GM13976 (cell line): Measurements from ENCODE around the gene SGCA.

ENCODE experiments used
- DNase-seq: peaks from one replicate; pipeline ENCODE4 v3.0.0; 2012; ENCODE audit warnings: low spot score
- CTCF ChIP-seq: IDR thresholded peaks from 2 replicates; pipeline ENCODE4 v1.5.1; 2012; ENCODE audit warnings: borderline replicate concordance, mild to moderate bottlenecking; ENCODE audit not compliant: insufficient read depth; ENCODE audit errors: extremely low read depth, missing control alignments, control extremely low read depth
- in situ Hi-C: fragments of 300-500 bp; cut with MboI; formaldehyde crosslinking; loops from one replicate; pipeline ENCODE4 v1.12.0; 2022; ENCODE audit warnings: low sequenced_read_pairs, mixed read lengths, inconsistent platforms; ENCODE audit not compliant: unreplicated experiment

Gene SGCA

GRCh38 chr17:50191359-50192143, 25.7 kb downstream of the SGCA start:
- DNase-seq, result no peak
- no peak for TF ChIP-seq CTCF
- in situ Hi-C loops, result loop anchor here (10.0 kb wide), 1 partner anchor 103 kb away; no protein-coding TSS in a partner anchor

GRCh38 chr17:50192144-50192617, 26.4 kb downstream of the SGCA start:
- DNase-seq, result no peak
- in situ Hi-C loops, result loop anchor here (10.0 kb wide), 1 partner anchor 103 kb away; no protein-coding TSS in a partner anchor
- no peak for TF ChIP-seq CTCF

GRCh38 chr17:50192618-50193291, 26.9 kb downstream of the SGCA start:
- peak; percentile 68 for DNase-seq
- no peak for TF ChIP-seq CTCF
- in situ Hi-C loops, result loop anchor here (10.0 kb wide), 1 partner anchor 102 kb away; no protein-coding TSS in a partner anchor

GRCh38 chr17:50194140-50194933, 28.5 kb downstream of the SGCA start:
- no peak for DNase-seq
- TF ChIP-seq CTCF, result no peak
- in situ Hi-C loops, result loop anchor here (10.0 kb wide), 1 partner anchor 100 kb away; no protein-coding TSS in a partner anchor

- no peak for DNase-seq
- no peak for TF ChIP-seq CTCF
- in situ Hi-C loops, result loop anchor here (10.0 kb wide), 1 partner anchor 100 kb away; no protein-coding TSS in a partner anchor
Observed at GRCh38 chr17:50194934-50195865, 29.4 kb downstream of the SGCA start.

GRCh38 chr17:50196036-50196435, 30.2 kb downstream of the SGCA start:
- TF ChIP-seq CTCF, result no peak
- in situ Hi-C loops, result loop anchor here (10.0 kb wide), 1 partner anchor 99 kb away; no protein-coding TSS in a partner anchor
- no peak for DNase-seq
